ENCODE measurements around the gene ZNF124.
"Not testable (repeated sequence)": the region's sequence is repeated elsewhere in the genome, so short reads cannot be mapped to it uniquely, and the experiment has no call there.

DNA sequence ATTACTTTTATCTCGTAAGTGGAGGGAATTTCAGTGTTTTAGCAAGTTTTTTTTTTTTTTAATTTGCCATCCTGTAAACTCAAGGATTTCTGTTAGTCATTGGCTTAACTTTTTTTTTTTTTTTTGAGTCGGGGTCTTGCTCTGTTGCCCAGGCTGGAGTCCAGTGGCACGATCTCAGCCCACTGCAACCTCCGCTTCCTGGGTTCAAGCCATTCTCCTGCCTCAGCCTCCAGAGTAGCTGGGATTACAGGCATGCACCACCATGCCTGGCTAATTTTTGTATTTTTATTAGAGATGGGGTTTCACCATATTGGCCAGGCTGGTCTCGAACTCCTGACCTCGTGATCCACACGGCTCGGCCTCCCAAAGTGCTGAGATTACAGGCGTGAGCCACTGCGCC lies 24.7 kb downstream of the ZNF124 start:
- not testable (repeated sequence) for TF ChIP-seq CTCF (conservative IDR thresholded peaks at IDR 0.05; ENCODE audit: low read depth in 2 of 2); REST (IDR thresholded peaks at IDR 0.05; ENCODE audit: unreplicated experiment); EZH2 (IDR thresholded peaks at IDR 0.05; ENCODE audit: low read depth, unreplicated experiment)

Data from GM23338 (cell line).